H54 (cell line): ENCODE measurements around the gene DBN1.

Experiments used
- DNase-seq: peaks from one replicate; pipeline ENCODE4 v3.0.0; 2011; ENCODE audit warnings: low spot score, mixed read lengths; ENCODE audit not compliant: insufficient read length
- FAIRE-seq: peaks from 3 replicates; lab custom pipeline; 2011; peaks lifted over from hg19 to GRCh38; lab: Jason Lieb, UNC
- POLR2A ChIP-seq: IDR thresholded peaks from 2 replicates; pipeline ENCODE4 v1.6.1; 2011; ENCODE audit warnings: low read depth, mild to moderate bottlenecking, low read length

DBN1 gene

GRCh38 chr5:177454397-177455035 lies 18.9 kb downstream of the DBN1 start:
- no peak for TF ChIP-seq POLR2A
- DNase-seq: peak; percentile 87
- FAIRE-seq: no peak

- DNase-seq (no peak), FAIRE-seq (no peak)
- TF ChIP-seq POLR2A: no peak
Observed at GRCh38 chr5:177453852-177454396, 19.5 kb downstream of the DBN1 start.

- FAIRE-seq: no peak
- no peak for TF ChIP-seq POLR2A
- DNase-seq: peak; percentile 75
Observed at GRCh38 chr5:177452688-177453638, 20.5 kb downstream of the DBN1 start.

- DNase-seq (no peak), FAIRE-seq (no peak)
- no peak for TF ChIP-seq POLR2A
Observed at GRCh38 chr5:177450667-177451424, 22.6 kb downstream of the DBN1 start.

GRCh38 chr5:177449140-177450061 lies 24.0 kb downstream of the DBN1 start:
- no peak for FAIRE-seq

GRCh38 chr5:177448244-177448950 lies 25.0 kb downstream of the DBN1 start:
- TF ChIP-seq POLR2A: no peak
- no peak for FAIRE-seq

More at GRCh38 chr5:177449140-177450061, 24.0 kb downstream of the DBN1 start:
- no peak for TF ChIP-seq POLR2A
- DNase-seq: no peak

GRCh38 chr5:177447611-177448243 lies 25.7 kb downstream of the DBN1 start:
- FAIRE-seq: peak; percentile 68
- peak; percentile 72 for TF ChIP-seq POLR2A
- peak; percentile 98 for DNase-seq

More at GRCh38 chr5:177448244-177448950, 25.0 kb downstream of the DBN1 start:
- no peak for DNase-seq

GRCh38 chr5:177447066-177447610 lies 26.3 kb downstream of the DBN1 start:
- no peak for FAIRE-seq
- peak; percentile 68 for DNase-seq
- TF ChIP-seq POLR2A: no peak

GRCh38 chr5:177446200-177447065 lies 27.0 kb downstream of the DBN1 start, which contains the start of gene PRR7:
Gene PRR7 (plus strand): TSS chr5:177446814. CDS start chr5:177455068, 8,254 bp downstream.
- TF ChIP-seq POLR2A: peak; percentile 13
- peak; percentile 80 for DNase-seq
- FAIRE-seq: no peak

GRCh38 chr5:177445917-177446199 lies 27.6 kb downstream of the DBN1 start:
- no peak for DNase-seq

More at GRCh38 chr5:177445917-177446199, 27.6 kb downstream of the DBN1 start:
- no peak for TF ChIP-seq POLR2A
- no peak for FAIRE-seq
